Measurements from ENCODE around the gene FMNL2.
"Not testable (repeated sequence)": the region's sequence is repeated elsewhere in the genome, so short reads cannot be mapped to it uniquely, and the experiment has no call there.

The FMNL2 gene

DNA sequence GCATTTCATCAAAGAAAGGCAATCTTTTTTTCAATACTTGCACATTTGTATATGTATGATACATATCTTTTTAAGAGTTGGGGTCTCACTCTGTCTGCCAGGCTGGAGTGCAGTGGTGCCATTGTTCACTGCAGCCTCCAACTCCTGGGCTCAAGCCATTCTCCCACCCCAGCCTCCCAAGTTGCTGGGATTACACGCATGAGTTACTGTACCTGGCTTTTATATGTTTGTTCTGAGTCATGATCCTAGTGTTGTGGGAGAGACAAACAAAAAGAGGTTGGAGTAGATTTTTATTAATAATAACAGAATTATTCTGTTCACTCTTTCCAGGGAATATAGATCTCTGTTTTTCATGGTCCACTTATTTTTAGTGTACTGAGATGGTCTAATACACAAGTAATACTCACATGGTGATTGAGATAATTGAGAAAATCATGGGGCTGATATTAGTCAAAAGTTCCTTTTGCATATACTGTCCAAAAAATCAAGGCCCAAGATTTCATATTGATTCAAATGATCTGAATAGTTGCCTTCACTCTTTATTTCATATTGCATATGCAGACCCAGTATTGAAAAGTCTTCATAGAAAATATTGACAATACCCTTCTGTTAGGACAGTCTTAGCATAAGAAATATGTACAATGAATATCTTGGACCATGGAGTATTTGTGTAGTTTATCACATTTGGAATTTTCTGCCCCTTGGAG, 138.3 kb downstream of the FMNL2 start:
- Histone ChIP-seq H3K9ac (ENCODE audit: low read length) (no peak overlapping the region), H3K27ac (ENCODE audit: low read depth, low read length, poor library complexity, severe bottlenecking) (no peak overlapping the region), H3K36me3 (ENCODE audit: insufficient read depth, low read length) (no peaks in the 10 kb centered on the region), H3K4me1 (ENCODE audit: insufficient read depth, low read length, severe bottlenecking) (no peaks in the 10 kb centered on the region), H3K27me3 (ENCODE audit: insufficient read depth, low read length) (no peaks in the 10 kb centered on the region), H3K79me2 (ENCODE audit: insufficient read depth, low read length) (no peaks in the 10 kb centered on the region), H2AFZ (ENCODE audit: low read length) (no peak overlapping the region), H4K20me1 (ENCODE audit: insufficient read depth, low read length) (no peaks in the 10 kb centered on the region), H3K9me2 (ENCODE audit: low read depth, low read length) (no peaks in the 10 kb centered on the region), H3K4me2 (ENCODE audit: low read length) (no peak overlapping the region), H3F3A (ENCODE audit: insufficient read depth, low read length) (no peaks in the 10 kb centered on the region), H3K9me3 (ENCODE audit: low read length) (no peaks in the 10 kb centered on the region), H3K4me3 (ENCODE audit: low read depth, low read length, poor library complexity, severe bottlenecking) (no peak overlapping the region)
- TF ChIP-seq, protein P1, sequence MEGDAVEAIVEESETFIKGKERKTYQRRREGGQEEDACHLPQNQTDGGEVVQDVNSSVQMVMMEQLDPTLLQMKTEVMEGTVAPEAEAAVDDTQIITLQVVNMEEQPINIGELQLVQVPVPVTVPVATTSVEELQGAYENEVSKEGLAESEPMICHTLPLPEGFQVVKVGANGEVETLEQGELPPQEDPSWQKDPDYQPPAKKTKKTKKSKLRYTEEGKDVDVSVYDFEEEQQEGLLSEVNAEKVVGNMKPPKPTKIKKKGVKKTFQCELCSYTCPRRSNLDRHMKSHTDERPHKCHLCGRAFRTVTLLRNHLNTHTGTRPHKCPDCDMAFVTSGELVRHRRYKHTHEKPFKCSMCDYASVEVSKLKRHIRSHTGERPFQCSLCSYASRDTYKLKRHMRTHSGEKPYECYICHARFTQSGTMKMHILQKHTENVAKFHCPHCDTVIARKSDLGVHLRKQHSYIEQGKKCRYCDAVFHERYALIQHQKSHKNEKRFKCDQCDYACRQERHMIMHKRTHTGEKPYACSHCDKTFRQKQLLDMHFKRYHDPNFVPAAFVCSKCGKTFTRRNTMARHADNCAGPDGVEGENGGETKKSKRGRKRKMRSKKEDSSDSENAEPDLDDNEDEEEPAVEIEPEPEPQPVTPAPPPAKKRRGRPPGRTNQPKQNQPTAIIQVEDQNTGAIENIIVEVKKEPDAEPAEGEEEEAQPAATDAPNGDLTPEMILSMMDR (IDR thresholded peaks at IDR 0.05; ENCODE audit: low read length) = no peak
- no peak for TF ChIP-seq EZH2 (IDR thresholded peaks at IDR 0.05; ENCODE audit: borderline replicate concordance, low read length)

DNA sequence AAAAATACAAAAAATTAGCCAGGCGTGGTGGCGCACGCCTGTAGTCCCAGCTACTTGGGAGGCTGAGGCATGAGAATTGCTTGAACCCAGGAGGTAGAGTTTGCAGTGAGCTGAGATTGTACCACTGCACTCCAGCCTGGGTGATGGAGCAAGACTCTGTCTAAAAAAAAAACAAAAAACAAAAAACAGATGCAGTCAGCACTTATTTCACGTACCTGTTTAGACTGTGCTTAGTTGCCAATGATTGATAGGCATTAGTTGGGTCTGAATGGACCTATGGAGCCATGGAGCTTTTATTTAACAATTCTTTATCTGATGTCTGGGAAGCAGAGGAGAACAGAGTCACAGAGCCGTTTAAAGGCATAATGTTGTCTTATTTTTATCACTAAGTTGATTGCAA, 139.5 kb downstream of the FMNL2 start:
- H3K79me2 ChIP-seq (ENCODE audit: insufficient read depth, low read length); H3K4me1 ChIP-seq (ENCODE audit: insufficient read depth, low read length, severe bottlenecking); H4K20me1 ChIP-seq (ENCODE audit: insufficient read depth, low read length); H3K4me3 ChIP-seq (ENCODE audit: low read depth, low read length, poor library complexity, severe bottlenecking); H3K36me3 ChIP-seq (ENCODE audit: insufficient read depth, low read length); H3K9me3 ChIP-seq (ENCODE audit: low read length); H3K27me3 ChIP-seq (ENCODE audit: insufficient read depth, low read length); H3K27ac ChIP-seq (ENCODE audit: low read depth, low read length, poor library complexity, severe bottlenecking); H3K9ac ChIP-seq (ENCODE audit: low read length); H3K4me2 ChIP-seq (ENCODE audit: low read length); H3K9me2 ChIP-seq (ENCODE audit: low read depth, low read length); H2AFZ ChIP-seq (ENCODE audit: low read length); H3F3A ChIP-seq (ENCODE audit: insufficient read depth, low read length): not testable (repeated sequence)

DNA sequence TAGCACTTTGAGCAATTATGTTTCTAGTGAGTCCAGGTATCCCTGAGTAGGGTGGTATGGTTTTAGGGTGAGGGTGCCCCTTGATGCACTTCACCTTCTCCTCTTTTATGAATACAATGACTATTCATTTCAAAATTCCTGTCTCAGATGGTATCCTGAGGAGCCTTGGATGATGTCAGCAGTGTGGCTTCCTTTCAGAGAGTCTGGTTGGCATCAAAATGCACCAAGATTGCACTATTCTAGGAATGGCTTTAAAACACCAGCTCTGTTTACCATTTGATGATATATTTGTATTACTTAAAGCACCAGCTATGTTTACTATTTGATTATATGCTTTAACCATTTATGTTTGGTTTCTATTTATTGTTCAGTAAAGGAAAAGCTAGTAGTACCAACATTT, 141.0 kb downstream of the FMNL2 start:
- Histone ChIP-seq H3K9me3 (ENCODE audit: low read length) (no peaks in the 10 kb centered on the region), H3K79me2 (ENCODE audit: insufficient read depth, low read length) (no peaks in the 10 kb centered on the region), H3F3A (ENCODE audit: insufficient read depth, low read length) (no peaks in the 10 kb centered on the region), H3K4me3 (ENCODE audit: low read depth, low read length, poor library complexity, severe bottlenecking) (no peak overlapping the region), H3K9ac (ENCODE audit: low read length) (no peak overlapping the region), H3K4me2 (ENCODE audit: low read length) (no peak overlapping the region), H3K27me3 (ENCODE audit: insufficient read depth, low read length) (no peaks in the 10 kb centered on the region), H3K27ac (ENCODE audit: low read depth, low read length, poor library complexity, severe bottlenecking) (no peak overlapping the region), H3K4me1 (ENCODE audit: insufficient read depth, low read length, severe bottlenecking) (no peaks in the 10 kb centered on the region), H3K9me2 (ENCODE audit: low read depth, low read length) (no peaks in the 10 kb centered on the region), H4K20me1 (ENCODE audit: insufficient read depth, low read length) (no peaks in the 10 kb centered on the region), H2AFZ (ENCODE audit: low read length) (no peak overlapping the region), H3K36me3 (ENCODE audit: insufficient read depth, low read length) (no peaks in the 10 kb centered on the region)
- TF ChIP-seq, protein P1 (IDR thresholded peaks at IDR 0.05; ENCODE audit: low read length) = no peak
- TF ChIP-seq EZH2 (IDR thresholded peaks at IDR 0.05; ENCODE audit: borderline replicate concordance, low read length) = no peak
